EH (cell line): ENCODE results near the gene PILRA.
"Not testable (repeated sequence)": the region's sequence is repeated elsewhere in the genome, so short reads cannot be mapped to it uniquely, and the experiment has no call there.

Experiments used
- DNase-seq: peaks from one replicate; pipeline ENCODE4 v3.0.0-alpha.2; 2015; ENCODE audit warnings: low read depth

PILRA gene

DNA sequence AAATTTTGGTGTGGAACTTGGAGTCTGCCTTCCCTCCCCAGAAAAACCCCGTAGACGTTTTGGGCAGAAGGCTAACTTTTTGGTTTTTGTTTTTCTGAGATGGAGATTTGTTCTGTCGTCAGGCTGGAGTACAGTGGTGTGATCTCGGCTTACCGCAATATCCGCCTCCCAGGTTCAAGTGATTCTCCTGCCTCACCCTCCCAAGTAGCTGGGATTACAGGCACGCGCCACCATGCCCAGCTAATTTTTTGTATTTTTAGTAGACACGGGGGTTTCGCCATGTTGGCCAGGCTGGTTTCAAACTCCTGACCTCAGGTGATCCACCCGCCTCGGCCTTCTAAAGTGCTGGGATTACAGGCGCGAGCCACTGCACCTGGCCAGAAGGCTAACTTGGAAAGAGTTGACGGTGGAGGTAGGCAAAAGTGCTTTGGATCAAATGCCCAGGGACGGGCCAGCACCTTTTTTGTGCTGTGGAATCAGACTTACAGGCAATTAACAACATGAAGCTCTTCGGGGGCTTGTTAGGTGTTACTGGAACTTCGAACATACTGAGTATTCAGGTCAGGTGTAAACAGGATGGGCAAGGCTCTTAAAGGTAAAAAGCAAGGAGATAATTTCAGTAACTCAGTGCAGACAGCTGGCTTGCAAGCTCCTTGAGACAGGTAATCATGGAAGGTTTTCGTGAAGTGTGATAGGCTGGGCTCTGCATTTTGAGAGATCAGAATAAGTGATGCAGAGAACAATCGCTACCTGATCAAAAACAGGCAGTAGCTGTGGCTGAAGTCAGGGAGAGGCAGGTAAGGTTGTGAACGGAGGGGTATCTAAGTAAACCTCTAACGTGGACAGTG lies 61.2 kb downstream of the PILRA start:
- no peak for DNase-seq

DNA sequence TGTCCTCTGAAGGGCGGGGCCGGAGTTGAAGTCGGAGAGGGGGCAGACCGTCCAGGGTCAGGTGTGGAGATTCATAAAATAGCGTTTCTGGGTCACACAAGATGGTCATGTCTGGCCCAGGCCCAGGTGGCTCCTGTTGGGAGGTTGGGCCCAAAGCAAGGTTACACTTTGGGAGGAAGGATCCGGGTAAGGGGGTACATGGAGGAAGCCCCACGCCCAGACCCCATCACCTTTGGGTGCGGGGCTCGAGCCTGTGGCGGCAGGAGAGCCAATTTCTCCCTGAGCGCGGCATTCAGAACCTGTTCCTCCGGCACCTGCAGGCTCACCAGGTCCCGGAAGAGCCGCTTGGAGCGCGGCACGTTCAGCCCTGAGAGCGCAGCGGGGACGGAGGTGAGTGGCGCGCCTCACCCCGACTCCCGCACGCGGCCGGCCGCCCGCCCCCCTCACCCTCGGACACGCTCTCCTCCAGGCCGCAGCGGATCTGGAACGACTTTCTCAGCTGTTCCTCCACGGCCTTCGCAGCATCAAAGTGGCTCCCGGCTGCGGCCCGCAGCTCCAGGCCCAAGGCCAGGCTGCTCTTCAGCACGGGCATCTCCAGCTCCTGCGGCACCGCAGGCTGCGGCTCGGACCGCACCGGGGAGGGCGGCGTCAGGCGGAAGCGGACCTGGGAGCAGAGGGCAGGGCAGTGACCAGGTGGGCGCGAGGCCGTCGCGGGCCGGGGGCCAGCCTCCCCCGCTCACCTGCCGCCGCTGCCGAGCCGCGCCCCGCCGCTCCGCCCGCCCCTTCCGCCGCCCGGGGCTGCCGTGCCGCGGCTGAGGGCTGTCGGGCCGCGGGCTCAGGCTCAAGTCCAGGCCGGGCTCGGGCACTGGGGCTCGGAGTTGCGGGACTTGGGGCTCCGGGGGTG lies 62.4 kb downstream of the PILRA start:
- DNase-seq: peak; percentile 37

DNA sequence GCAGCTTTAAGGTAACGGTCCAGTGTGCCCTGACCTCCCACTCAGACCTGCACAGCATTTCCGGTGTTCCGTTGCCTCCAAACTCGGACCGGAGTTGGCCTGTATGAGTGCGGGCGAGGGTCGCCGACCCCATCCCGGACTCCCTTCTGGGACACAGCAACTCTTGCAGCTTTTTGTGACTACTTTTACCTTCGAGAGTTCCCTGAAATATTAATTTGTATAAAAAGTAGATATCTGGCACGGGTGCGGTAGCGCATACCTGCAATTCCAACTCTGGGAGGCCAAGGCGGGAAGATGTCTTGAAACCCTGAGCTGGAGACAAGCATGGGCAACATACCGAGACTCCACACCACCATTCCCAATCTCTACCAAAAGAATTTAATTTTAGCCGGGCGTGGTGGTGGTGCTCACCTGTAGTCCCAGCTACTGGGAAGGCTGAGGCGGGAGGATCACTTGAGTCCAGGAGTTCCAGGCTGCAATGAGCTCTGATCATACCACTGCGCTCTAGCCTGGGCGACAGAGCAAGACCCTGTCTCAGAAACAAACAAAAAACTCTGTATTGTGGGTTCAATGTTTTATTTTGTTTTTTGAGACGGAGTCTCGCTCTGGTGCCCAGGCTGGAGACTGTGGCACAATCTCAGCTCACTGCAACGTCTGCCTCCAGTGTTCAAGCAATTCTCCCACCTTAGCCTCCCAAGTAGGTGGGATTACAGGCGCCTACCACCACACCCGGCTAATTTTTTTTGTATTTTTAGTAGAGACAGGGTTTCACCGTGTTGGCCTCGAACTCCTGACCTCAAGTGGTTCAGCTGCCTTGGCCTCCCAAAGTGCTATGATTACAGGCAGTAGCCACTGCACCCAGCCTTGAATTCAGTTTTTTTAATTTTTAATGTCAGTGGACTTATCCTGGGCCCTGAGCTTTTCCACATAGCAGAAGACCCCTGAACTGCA lies 64.1 kb downstream of the PILRA start:
- DNase-seq: no peak

DNA sequence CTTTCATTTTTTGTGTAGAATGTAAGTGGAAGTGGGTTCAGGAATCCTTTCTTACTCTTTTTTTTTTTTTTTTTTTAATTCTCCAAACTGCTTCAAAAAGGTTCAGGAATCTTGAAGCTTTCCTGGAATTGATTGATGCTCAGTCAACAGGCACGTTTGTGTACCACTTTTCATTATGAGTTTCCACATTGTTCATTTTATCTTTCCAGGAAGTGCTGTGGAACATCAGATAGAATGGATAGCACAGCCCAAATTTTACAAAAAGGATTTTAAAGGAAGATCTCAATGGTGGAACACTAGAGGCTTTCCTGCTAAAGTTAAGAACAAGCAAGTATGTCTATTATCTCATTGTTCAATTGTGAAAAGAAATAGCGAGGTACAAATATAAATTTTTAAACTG lies 64.9 kb downstream of the PILRA start:
- DNase-seq: no peak

DNA sequence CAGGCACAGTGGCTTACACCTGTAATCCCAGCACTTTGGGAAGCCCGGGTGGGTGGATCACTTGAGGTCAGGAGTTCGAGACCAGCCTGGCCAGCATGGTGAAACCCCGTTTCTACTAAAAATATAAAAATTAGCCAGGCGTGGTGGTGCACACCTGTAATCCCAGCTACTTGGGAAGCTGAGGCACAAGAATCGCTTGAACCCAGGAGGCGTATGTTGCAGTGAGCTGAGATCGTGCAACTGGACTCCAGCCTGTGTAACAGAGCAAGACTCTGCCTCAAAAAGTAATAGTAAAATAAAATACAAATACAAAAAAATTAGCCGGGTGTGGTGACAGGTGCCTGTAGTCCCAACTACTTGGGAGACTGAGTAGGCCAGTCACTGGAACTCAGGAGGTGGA lies 65.4 kb downstream of the PILRA start:
- DNase-seq: not testable (repeated sequence)

DNA sequence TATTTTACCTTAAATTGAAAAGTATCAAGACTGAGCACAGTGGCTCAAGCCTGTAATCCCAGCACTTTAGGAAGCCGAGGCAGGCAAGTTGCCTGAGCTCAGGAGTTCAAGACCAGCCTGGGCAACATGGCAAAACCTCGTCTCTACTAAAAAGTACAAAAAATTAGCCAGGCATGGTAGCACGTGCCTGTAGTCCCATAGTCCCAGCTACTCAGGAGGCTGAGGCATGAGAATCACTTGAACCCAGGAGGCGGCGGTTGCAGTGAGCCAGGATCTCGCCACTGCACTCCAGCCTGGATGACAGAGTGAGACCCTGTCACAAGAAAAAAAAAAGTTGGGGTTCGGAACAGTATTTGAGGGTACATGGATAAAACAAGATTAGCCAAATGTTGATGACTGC lies 66.0 kb downstream of the PILRA start:
- DNase-seq: not testable (repeated sequence)

DNA sequence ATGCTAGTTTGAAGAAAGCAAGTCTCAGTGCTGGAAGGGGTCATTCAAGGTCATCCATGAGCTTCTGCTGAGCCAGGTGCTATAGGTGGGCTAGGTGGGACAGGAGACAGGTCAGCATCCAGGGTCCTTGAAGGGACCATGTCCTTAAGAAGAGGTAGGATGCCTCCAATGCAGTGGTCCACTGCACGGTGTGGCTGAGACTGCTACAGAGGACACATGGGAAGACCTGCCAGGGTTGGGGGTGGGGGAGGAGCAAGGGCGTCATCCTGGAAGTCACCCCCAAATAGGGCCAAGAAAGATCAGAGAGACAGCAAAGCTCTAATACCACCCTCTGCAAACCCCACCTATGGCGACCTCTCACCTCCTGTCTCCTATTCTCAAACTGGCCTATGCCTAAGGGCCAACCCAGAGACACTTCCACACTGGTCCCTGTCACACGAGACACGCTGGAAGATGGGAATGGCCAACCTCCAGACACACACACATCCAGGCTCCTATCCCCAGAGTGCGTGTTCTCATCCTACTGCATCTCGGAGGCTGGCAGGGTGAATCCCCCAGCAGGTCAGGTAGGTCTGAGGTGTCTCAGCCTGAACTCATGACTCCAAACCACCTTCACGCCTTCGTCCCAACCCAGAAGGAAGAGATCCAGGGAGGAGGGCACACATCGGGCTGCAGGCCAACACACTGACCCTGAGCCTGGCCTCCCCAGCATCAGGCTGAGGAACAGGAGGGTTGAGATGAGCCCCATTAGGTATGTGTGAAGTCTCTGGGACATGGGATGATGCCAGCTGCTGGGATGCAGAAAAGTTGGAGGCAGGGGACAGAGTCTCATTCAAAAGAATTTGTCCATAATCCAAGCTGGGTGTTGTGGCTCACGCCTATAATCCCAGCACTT lies 68.6 kb downstream of the PILRA start:
- DNase-seq: no peak

DNA sequence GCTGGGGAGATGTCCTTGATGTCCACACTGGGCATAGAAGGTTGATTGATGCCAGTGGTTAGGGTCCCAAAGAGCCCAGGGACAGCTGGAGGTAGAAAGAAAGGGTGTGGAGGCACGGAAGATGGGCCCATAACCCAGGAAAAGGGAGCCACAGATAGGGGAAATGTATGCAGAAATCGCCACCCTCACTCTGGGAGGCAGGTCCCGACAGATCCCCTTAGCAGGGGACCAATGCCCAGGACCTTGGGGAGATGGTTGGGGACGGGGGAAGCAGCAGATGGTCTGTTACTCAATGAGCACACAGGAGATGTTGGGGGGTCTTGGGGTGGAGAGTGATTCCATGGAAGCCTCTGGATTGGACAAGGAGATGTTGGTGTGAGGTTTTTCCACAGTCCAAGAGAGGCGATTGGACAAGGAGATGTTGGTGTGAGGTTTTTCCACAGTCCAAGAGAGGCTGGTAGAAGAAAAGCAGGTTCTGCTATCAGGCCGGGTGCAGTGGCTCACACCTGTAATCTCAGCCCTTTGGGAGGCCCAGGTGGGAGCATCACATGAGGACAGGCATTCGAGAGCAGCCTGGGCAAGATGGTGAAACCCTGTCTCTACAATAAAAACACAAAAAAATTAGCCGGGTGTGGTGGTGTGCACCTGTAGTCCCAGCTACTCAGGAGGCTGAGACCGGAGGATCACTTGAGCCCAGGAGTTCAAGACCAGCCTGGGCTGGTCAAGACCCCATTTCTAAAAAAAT lies 70.0 kb downstream of the PILRA start:
- no peak for DNase-seq

DNA sequence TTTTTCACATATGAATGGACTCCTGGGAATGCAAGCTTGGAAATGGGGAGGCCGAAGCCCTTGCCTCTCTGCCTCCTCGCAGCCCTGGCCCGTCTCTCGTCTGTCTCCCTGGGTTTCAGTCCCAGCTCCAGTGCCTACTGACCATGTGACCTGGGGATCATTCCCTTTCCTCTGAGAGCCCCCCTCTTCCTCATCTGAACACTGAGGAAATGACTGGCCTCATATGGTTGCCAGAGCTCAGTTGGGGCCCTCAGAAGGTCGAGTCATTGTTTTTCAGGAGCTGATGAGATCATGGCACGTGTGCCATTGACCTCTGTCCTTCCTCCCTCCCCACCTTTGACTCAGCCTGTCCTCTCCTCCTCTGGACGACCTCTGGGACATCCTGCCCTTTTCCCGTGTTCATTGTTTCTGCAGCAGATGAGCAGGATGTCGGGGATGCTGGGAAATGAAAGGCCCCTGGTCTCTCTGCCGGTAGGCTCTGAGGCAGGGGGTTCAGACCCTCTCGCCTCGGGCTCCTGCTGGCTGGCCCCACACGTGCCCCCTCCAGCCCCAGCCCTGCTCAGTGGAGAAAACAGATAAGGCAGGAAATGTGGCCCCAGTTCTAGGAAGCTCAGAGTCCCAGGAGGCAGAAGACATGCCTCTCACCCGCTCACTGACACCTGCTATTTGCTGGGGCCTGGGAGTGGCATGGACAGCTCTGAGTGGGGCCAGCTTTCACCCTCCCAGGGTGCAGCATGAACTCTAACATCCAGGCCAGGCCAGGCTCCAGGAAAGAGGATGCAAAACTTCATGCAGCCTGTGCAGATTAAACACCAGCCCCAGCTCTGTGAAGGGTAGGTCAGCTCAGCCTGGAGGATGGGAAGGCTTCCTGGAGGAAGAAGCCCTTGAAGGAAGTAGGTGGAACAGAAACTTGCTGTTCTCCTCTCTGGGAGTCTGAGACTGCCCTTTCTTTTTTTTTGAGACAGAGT lies 71.3 kb downstream of the PILRA start:
- DNase-seq: peak; percentile 80

DNA sequence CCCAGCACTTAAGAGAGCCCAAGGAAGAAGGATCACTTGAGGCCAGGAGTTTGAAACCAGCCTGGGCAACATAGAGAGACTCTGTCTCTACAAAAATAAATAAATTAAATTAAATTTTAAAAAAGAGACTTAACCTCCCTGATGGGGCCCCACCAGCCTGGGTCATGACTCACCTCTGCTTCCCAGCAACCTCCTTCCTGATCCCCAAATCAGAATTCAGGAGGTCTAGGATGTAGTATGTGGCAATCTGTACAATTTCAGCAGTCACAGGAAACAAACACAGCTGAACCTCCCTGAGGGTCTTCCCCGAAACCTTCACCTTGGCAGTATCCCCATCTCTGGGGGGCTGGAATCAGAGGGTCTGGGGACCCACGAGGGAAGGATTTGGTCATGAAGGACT lies 72.8 kb downstream of the PILRA start:
- peak; percentile 63 for DNase-seq

DNA sequence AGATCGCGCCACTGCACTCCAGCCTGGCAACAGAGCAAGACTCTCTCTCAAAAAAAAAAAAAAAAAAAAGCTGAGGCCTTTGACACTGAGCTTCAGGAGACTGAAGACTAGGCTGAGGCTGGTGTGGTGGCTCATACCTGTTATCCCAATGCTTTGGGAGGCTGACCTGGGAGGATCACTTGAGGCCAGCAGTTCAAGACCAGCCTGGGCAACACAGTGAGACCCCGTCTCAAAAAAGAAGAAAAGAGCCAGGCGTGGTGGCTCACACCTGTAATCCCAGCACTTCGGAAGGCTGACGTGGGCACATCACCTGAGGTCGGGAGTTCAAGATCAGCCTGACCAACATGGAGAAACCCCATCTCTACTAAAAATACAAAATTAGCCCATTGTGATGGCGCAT lies 74.1 kb downstream of the PILRA start:
- DNase-seq: not testable (repeated sequence)

DNA sequence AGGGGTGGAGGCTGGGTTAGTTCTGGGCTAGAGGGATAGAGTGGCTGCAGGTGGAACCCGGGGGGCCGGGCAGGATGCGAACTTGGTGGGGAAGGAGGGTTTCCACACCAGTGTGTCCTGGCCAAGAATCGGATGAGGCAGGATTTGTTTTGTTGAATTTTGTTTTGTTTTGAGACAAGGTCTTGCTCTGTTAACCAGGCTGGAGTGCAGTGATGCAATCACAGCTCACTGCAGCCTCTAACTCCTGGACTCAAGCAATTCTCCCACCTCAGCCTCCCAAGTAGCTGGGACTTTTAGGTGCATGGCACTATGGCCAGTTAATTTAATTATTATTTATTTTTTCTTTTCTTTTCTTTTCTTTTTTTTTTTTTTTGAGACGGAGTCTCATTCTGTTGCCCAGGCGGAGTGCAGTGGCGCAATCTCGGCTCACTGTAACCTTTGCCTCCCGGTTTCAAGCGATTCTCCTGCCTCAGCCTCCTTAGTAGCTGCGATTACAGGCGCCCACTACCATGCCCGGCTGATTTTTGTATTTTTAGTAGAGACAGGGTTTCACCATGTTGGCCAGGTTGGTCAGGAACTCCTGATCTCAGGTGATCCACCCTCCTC lies 76.0 kb downstream of the PILRA start:
- no peak for DNase-seq
